Measurements from ENCODE around the gene C3orf70.

DNA sequence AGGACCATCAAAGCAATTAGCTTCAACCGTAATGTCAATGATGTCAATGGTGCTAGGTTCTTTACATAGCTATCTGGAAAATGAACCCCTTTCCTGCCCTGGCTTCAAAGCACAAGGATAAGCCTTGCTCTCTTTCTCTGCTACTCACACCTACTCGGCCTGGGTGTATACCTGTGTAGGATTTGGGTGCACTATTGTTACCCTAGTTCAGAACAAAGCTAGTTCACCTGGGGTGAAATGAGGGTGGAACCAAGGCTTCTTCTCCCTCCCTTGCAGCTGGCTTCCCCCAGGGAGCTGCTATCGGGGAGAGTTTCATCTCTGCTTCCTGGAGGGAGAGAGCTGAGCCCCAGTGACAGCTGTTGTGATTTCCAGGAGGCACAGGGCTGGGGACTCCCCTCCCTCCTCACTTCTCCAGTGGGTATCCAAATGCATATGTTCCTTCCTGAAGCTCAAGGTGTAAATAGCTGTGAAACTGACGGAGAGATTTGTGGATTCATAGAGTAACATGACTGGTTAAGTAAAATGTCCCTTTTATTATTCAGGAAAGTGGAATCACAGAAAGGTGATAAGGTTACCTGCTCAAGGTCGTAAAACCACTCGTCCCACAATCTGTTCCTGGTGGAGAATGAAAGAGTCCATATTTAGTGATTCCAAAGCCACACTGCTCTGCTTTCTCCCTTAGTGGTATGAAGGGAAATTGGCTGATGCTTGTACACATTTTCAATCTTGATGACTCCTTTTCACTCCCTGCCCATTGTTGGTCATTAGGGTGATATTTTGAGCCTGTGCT is 11.8 kb upstream of the C3orf70 start:
- TF ChIP-seq GATA2 (IDR thresholded peaks at IDR 0.05; ENCODE audit: low read depth, low read length) (no peak), GATA3 (IDR thresholded peaks at IDR 0.05; ENCODE audit: low read depth, low read length) (no peak)

All from SH-SY5Y (cell line).